ENCODE data around the gene CRYAA. TPM values are rescaled to one million over a fixed set of nuclear protein-coding genes. Genes with fewer than 3 reads are reported as not detected.
"Not testable (repeated sequence)": the region's sequence is repeated elsewhere in the genome, so short reads cannot be mapped to it uniquely, and the experiment has no call there.

CRYAA gene
- total RNA-seq, 4 donors from 2014 or later: not detected

DNA sequence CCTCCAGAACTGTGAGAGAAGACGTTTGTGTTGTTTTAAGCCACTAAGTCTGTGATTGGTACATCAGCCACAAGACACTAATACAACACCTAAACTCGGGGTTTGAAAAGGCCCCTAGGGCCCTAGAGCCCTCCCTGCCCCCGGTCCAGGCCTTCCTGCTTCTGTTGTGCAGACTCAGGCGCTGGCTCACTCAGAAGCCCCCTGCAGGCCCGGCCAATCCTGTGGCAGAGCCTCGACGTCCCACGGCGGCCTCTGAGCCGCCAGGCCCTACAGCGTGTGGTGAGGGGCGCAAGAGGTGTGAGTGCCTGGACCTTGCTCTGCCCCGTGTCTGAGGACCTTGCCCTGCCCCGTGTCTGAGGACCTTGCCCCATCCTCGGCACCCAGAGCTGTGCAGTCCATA is 3.1 kb upstream of the CRYAA start:
- intact Hi-C loops (cut with DNase I; ENCODE audit: low total_unique reads); H3K9me3 ChIP-seq; H3K27me3 ChIP-seq; H3K27ac ChIP-seq; DNase-seq; H3K4me3 ChIP-seq; H3K4me1 ChIP-seq; H3K36me3 ChIP-seq: not testable (repeated sequence)

DNA sequence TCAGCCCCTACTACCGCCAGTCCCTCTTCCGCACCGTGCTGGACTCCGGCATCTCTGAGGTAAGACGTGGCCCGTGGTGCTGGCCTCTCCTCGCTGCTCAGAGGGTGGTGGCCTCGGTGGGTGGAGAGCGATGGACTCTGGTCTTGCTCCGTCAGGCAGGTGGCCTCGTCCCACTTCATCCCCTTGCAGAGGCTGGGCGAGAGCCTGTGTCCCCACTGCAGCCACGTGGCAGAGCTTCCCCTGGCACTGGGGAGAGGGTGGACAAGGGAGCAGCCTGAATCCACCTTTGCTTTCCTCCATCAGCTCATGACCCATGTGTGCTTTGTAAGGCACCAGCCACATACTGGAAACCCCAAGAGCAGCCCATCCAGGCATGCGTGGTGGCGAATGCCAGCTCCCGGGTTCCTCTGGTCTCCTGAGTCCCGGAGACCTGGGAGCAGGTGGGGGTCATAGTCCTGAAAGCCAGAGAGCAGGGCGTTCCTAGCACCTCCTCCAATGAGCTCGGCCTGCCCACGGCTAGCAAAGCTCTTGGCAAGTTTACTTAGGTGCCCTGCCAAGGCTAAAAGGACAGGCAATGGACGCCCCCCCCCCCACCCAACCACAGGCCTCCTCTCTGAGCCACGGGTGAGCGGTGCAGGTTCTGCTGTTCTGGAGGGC is 550 bp downstream of the CRYAA start:
- DNase-seq; H3K4me1 ChIP-seq; H3K9me3 ChIP-seq; H3K27me3 ChIP-seq; H3K4me3 ChIP-seq; H3K27ac ChIP-seq; intact Hi-C loops (cut with DNase I; ENCODE audit: low total_unique reads); H3K36me3 ChIP-seq: not testable (repeated sequence)

DNA sequence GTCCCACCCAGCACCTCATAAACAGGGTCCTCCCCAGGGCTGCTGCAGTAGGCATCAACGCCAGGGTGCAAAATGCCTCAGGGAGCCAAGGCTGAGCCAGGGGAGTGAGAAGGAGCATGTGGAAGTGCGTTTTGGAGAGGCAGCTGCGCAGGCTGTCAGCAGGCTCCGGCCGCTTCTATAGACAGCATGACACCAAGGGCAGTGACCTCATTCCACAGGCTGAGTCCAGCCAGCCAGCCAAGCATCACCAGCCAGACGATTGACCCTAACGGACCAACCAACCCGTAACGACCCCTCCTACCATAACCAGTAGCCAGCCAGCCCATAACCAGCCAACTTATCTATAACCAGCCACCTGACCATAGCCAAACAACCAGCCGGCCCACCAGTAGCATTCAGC is 1.1 kb downstream of the CRYAA start:
- H3K36me3 ChIP-seq; intact Hi-C loops (cut with DNase I; ENCODE audit: low total_unique reads); DNase-seq; H3K4me1 ChIP-seq; H3K27ac ChIP-seq; H3K4me3 ChIP-seq; H3K27me3 ChIP-seq; H3K9me3 ChIP-seq: not testable (repeated sequence)

GRCh38 chr21:43172812-43173211 is 4.0 kb downstream of the CRYAA start:
- DNase-seq; intact Hi-C loops (cut with DNase I; ENCODE audit: low total_unique reads); H3K36me3 ChIP-seq: not testable (repeated sequence)

DNA sequence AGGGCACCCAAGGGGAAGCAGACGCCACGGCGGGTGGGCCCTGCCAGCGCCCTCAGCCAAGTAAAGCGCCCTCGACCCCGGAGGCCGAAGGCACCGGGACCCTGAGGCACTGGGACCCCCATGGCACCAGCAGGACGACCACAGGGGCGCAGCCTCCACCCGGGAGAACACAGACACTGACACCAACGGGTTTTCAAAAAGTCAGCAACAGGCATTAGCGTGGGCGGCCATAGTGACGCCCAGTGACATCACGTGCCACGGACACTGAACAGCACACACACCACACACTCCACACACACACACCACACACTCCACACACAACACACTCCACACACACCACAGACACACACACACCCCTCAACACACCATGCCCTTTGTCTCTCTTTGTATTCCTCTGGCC is 4.6 kb downstream of the CRYAA start:
- H3K36me3 ChIP-seq; H3K4me1 ChIP-seq; H3K27ac ChIP-seq; intact Hi-C loops (cut with DNase I; ENCODE audit: low total_unique reads); H3K9me3 ChIP-seq; DNase-seq; H3K4me3 ChIP-seq; H3K27me3 ChIP-seq: not testable (repeated sequence)

More at GRCh38 chr21:43172812-43173211, 4.0 kb downstream of the CRYAA start:
- H3K4me3 ChIP-seq, H3K9me3 ChIP-seq, H3K27ac ChIP-seq, H3K4me1 ChIP-seq, H3K27me3 ChIP-seq: not testable (repeated sequence)

- DNase-seq; intact Hi-C loops (cut with DNase I; ENCODE audit: low total_unique reads); H3K36me3 ChIP-seq; H3K4me3 ChIP-seq; H3K9me3 ChIP-seq; H3K27me3 ChIP-seq; H3K27ac ChIP-seq; H3K4me1 ChIP-seq: not testable (repeated sequence)
These were observed 5.1 kb downstream of the CRYAA start for GRCh38 chr21:43173930-43174329.

GRCh38 chr21:43174998-43175397 is 6.2 kb downstream of the CRYAA start:
- H3K4me1 ChIP-seq; H3K4me3 ChIP-seq; intact Hi-C loops (cut with DNase I; ENCODE audit: low total_unique reads); H3K27me3 ChIP-seq; DNase-seq; H3K27ac ChIP-seq; H3K36me3 ChIP-seq; H3K9me3 ChIP-seq: not testable (repeated sequence)

DNA sequence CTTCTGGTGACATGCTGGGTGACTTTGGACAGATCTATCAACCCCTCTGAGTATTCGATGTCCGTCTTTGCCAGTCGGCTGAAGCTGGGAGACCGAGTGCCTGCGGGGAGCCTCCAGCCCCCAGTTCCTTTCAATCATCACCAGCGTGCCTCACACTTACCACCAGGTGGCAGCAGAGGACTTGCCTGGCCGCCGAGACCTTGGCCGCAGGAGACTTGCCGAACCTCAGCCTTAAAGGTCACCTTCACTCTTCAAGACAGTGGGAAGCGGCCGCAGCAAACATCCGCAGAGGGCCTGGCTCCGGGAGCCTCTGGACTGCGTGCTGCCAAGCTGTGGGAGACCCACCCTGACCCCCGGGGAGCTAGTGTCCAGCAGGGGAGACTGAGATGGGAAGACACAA is 7.8 kb downstream of the CRYAA start:
- H3K27me3 ChIP-seq; H3K27ac ChIP-seq; DNase-seq; H3K4me3 ChIP-seq; H3K9me3 ChIP-seq; H3K4me1 ChIP-seq; H3K36me3 ChIP-seq; intact Hi-C loops (cut with DNase I; ENCODE audit: low total_unique reads): not testable (repeated sequence)

- H3K4me1 ChIP-seq; H3K4me3 ChIP-seq; DNase-seq; intact Hi-C loops (cut with DNase I; ENCODE audit: low total_unique reads); H3K36me3 ChIP-seq; H3K27me3 ChIP-seq; H3K27ac ChIP-seq; H3K9me3 ChIP-seq: not testable (repeated sequence)
These were observed 8.5 kb downstream of the CRYAA start for GRCh38 chr21:43177043-43177906.

DNA sequence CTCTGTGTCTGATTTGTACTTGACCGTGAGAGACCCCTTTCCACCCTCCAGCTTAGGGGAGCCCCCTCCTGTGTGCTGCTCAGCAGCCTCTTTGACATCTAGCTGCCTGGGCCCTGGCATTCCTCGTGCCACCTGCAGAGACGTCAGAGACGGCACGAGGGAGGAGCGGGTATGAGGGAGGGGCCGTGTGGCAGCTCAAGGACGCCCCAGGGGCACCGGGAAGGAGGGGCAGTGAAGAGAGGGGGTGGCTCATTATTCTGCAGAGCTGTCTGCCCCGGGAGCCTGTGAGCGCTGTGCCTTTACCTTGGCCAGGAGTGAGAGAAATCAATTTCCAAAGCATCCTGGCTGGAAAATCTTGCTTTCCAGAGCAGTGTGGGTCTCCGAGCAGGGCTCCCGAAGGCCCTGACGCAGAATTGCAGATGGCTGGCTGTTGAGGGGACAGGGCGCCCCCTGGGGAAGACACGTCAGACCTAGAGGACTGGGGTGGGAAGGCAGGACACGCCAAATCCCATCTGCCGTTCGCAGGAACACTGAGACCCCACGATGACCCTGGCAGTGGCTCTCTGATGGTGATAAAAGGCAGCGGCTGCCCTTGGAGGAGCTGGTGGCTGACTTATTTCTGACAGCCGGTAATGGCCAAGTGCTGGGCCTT is 9.5 kb downstream of the CRYAA start:
- H3K9me3 ChIP-seq; DNase-seq; H3K27me3 ChIP-seq; H3K27ac ChIP-seq; H3K4me3 ChIP-seq; H3K4me1 ChIP-seq; H3K36me3 ChIP-seq; intact Hi-C loops (cut with DNase I; ENCODE audit: low total_unique reads): not testable (repeated sequence)

GRCh38 chr21:43181033-43181432 is 12.2 kb downstream of the CRYAA start:
- H3K4me3 ChIP-seq; H3K27me3 ChIP-seq; H3K4me1 ChIP-seq; H3K36me3 ChIP-seq; DNase-seq; intact Hi-C loops (cut with DNase I; ENCODE audit: low total_unique reads); H3K27ac ChIP-seq; H3K9me3 ChIP-seq: not testable (repeated sequence)

DNA sequence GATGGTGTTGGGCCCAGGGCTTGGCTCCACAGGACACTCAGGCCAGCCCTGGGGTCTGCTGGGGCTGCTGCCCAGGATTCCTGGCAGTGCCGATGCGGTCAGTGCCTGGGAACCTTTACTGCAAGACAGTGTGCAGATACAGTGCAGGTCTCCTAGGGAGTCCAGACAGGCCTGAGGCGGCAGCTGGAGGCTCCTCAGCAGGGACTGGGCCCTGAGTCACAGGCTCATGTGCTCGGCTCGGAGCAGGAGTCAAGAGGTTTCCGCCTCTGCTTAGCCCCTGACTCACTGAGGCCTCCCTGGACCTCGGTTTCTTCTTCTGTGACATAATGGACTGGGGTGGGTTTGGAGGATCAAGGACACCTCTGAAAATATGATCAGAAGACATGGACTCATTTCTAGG is 18.5 kb downstream of the CRYAA start:
- intact Hi-C loops (cut with DNase I; ENCODE audit: low total_unique reads); H3K4me3 ChIP-seq; H3K27ac ChIP-seq; H3K4me1 ChIP-seq; DNase-seq; H3K9me3 ChIP-seq; H3K36me3 ChIP-seq; H3K27me3 ChIP-seq: not testable (repeated sequence)
